HepG2 (cell line): Measurements from ENCODE around the gene E2F3. TPM values are rescaled to one million over a fixed set of nuclear protein-coding genes. Genes with fewer than 3 reads are reported as not detected.

Experiments
- ATAC-seq: fragments of 200-7000 bp; cut with Tn5 transposase; 3 replicates; pipeline ENCODE4 v1.9.1; 2020; ENCODE audit warnings: mild to moderate bottlenecking, moderate library complexity
- BruUV-seq: library from RNA; stranded (reverse); fragments of 400-500 nt; replicated peaks from 2 replicates; lab custom pipeline; 2021; lab: Mats Ljungman, UMichigan
- CTCF ChIA-PET: fragments of 300-600 bp; formaldehyde crosslinking; extraction: SDS; loops from one replicate; lab custom pipeline; 2021; ENCODE audit warnings: low total read pairs, inconsistent platforms, low intra/inter-chr PET ratio; lab: Yijun Ruan, JAX
- POLR2A ChIA-PET: fragments of 350-600 bp; sonication (Branson Sonifier 250); formaldehyde crosslinking; loops from one replicate; lab custom pipeline; 2020; ENCODE audit warnings: antibody characterized with exemption, inconsistent platforms; lab: Yijun Ruan, JAX
- DNase-seq: peaks from one replicate; pipeline ENCODE4 v3.0.0-alpha.2; 2015; ENCODE audit warnings: low spot score
- FAIRE-seq: peaks from 3 replicates; lab custom pipeline; 2011; peaks lifted over from hg19 to GRCh38; lab: Jason Lieb, UNC
- H2AFZ ChIP-seq: one replicate; pipeline ENCODE4 v1.6.1; 2011; ENCODE audit warnings: low read length, inconsistent platforms
- H3K27ac ChIP-seq: fragments of 300-600 bp; 3 replicates; pipeline ENCODE4 v1.8.0; 2011; ENCODE audit warnings: mixed run types, mild to moderate bottlenecking, mixed read lengths, low read length, inconsistent platforms; ENCODE audit not compliant: insufficient read depth; ENCODE audit errors: extremely low read length
- H3K27me3 ChIP-seq, 2 experiments: fragments of 200-600 bp in 1 of 2; 2 replicates in 1 of 2; 3 replicates in 1 of 2; pipeline versions ENCODE4 v1.6.0 to v1.8.0; 2011; ENCODE audit warnings: low read length in 2 of 2, mild to moderate bottlenecking in 2 of 2, moderate library complexity in 2 of 2, inconsistent platforms in 1 of 2; ENCODE audit not compliant: insufficient read depth in 2 of 2, control insufficient read depth in 1 of 2
- H3K36me3 ChIP-seq, 2 experiments: fragments of 200-600 bp in 1 of 2; replicated peaks in 1 of 2; 2 replicates in 1 of 2; 3 replicates in 1 of 2; pipeline versions ENCODE4 v1.5.1 to v1.8.0; 2011; ENCODE audit warnings: low read length in 2 of 2, inconsistent platforms in 1 of 2; ENCODE audit not compliant: insufficient read depth in 2 of 2, control insufficient read depth in 1 of 2
- H3K4me1 ChIP-seq: 2 replicates; pipeline ENCODE4 v1.5.1; 2012; ENCODE audit warnings: low read length, inconsistent platforms; ENCODE audit not compliant: insufficient read depth
- H3K4me2 ChIP-seq: 2 replicates; pipeline ENCODE4 v1.6.0; 2011; ENCODE audit warnings: low read depth, low read length, inconsistent platforms
- H3K4me3 ChIP-seq, 3 experiments: fragments of 200-600 bp in 1 of 3; sonication (generic), shearing (Covaris generic) in 1 of 3; replicated peaks in 1 of 3; 2 replicates each; pipeline ENCODE4 v1.5.1; 2011 to 2016; ENCODE audit warnings: low read length in 3 of 3, inconsistent platforms in 2 of 3, low read depth in 2 of 3, mild to moderate bottlenecking in 2 of 3, control low read depth in 1 of 3, mixed read lengths in 1 of 3; ENCODE audit not compliant: insufficient read depth in 1 of 3
- H3K79me2 ChIP-seq: one replicate; pipeline ENCODE4 v1.6.1; 2011; ENCODE audit warnings: low read length, inconsistent platforms; ENCODE audit not compliant: insufficient read depth
- H3K9ac ChIP-seq: 2 replicates; pipeline ENCODE4 v1.6.0; 2011; ENCODE audit warnings: mild to moderate bottlenecking, low read depth, low read length, inconsistent platforms; ENCODE audit not compliant: insufficient read depth
- H3K9me3 ChIP-seq: 2 replicates; pipeline ENCODE4 v1.5.1; 2012; ENCODE audit warnings: mild to moderate bottlenecking, low read length
- H4K20me1 ChIP-seq: 2 replicates; pipeline ENCODE4 v1.6.0; 2011; ENCODE audit warnings: inconsistent platforms, mild to moderate bottlenecking, low read length, moderate library complexity; ENCODE audit not compliant: insufficient read depth
- HDAC1 ChIP-seq: sonication (generic); formaldehyde crosslinking; IDR thresholded peaks from 2 replicates; pipeline ENCODE4 v1.5.1; 2020; ENCODE audit warnings: mild to moderate bottlenecking, missing genetic modification reagents
- KDM5A ChIP-seq: fragments of 200-600 bp; sonication (generic); IDR thresholded peaks from 2 replicates; pipeline ENCODE4 v1.7.0; 2018; ENCODE audit warnings: antibody characterized with exemption, mild to moderate bottlenecking, low read length, borderline replicate concordance
- LRRFIP1 ChIP-seq: sonication (generic); formaldehyde crosslinking; conservative IDR thresholded peaks from 2 replicates; pipeline ENCODE4 v1.4.0; 2020; ENCODE audit warnings: missing genetic modification reagents
- MIXL1 ChIP-seq: IDR thresholded peaks from 2 replicates; pipeline ENCODE4 v1.6.1; 2016
- NFKBIZ ChIP-seq: IDR thresholded peaks from 2 replicates; pipeline ENCODE4 v1.6.1; 2018; ENCODE audit warnings: missing genetic modification reagents, missing compliant biosample characterization
- NRL ChIP-seq: sonication (generic); formaldehyde crosslinking; IDR thresholded peaks from 2 replicates; pipeline ENCODE4 v1.5.0; 2020; ENCODE audit warnings: missing genetic modification reagents, mild to moderate bottlenecking, moderate library complexity, borderline replicate concordance
- TEAD2 ChIP-seq: sonication (generic); formaldehyde crosslinking; IDR thresholded peaks from 2 replicates; pipeline ENCODE4 v1.9.0; 2021; ENCODE audit warnings: missing genetic modification reagents
- ZNF367 ChIP-seq: sonication (generic); formaldehyde crosslinking; IDR thresholded peaks from 2 replicates; pipeline ENCODE4 v1.4.0; 2020; ENCODE audit warnings: missing genetic modification reagents, borderline replicate concordance
- ZNF644 ChIP-seq: IDR thresholded peaks from 2 replicates; pipeline ENCODE4 v1.6.1; 2016; ENCODE audit warnings: low read depth
- ZNF746 ChIP-seq: sonication (generic); formaldehyde crosslinking; IDR thresholded peaks from 2 replicates; pipeline ENCODE4 v1.8.0; 2022; ENCODE audit warnings: mild to moderate bottlenecking, missing genetic modification reagents
- ZNF747 ChIP-seq: sonication (generic); formaldehyde crosslinking; IDR thresholded peaks from 2 replicates; pipeline ENCODE4 v1.8.1; 2023; ENCODE audit warnings: missing genetic modification reagents, mild to moderate bottlenecking, borderline replicate concordance
- ZNF792 ChIP-seq: IDR thresholded peaks from 2 replicates; pipeline ENCODE4 v1.6.1; 2016
- WGBS: methylation state at CpG from one replicate; pipeline ENCODE4 v1.1.6; 2017; ENCODE audit warnings: low lambda C conversion rate; 5-methylcytosine and 5-hydroxymethylcytosine counted together
- in situ Hi-C: cut with HindIII; loops from 2 replicates; pipeline ENCODE4 v1.10.0; 2017; ENCODE audit warnings: low pct_unique_long_range_greater_than_20kb; ENCODE audit not compliant: extremely low pct_ligation_motif_present
- intact Hi-C: fragments of 100-400 bp; cut with micrococcal nuclease; formaldehyde crosslinking; loops from one replicate; pipeline ENCODE4 v1.10.0; 2022; ENCODE audit not compliant: unreplicated experiment
- polyA plus RNA-seq, 8 experiments: library from polyadenylated mRNA; depleted of rRNA in 3 of 8; stranded (reverse) in 7 of 8; unstranded in 1 of 8; fragments of >200 nt; fragmentation: Illumina TruSeq in 4 of 8; extraction: Trizol in 4 of 8; gene quantifications; 2 replicates each; pipeline versions ENCODE4 v1.2.1 to v1.2.3, GENCODE V29; 2011 to 2016; ENCODE audit warnings: low read depth in 4 of 8, missing spikeins in 1 of 8, mixed read lengths in 1 of 8; ENCODE audit not compliant: insufficient read depth in 1 of 8
- total RNA-seq, 5 experiments: library from RNA; depleted of rRNA; stranded (reverse); fragments of >200 nt; fragmentation: Illumina TruSeq; extraction: Trizol; gene quantifications; 2 replicates each; pipeline ENCODE4 v1.2.3, GENCODE V29; 2016; ENCODE audit warnings: low read depth in 1 of 5
- TF ChIP-seq, protein P1 (sequence below): sonication (generic); formaldehyde crosslinking; IDR thresholded peaks from 2 replicates; pipeline ENCODE4 v1.4.0; 2020; ENCODE audit warnings: mild to moderate bottlenecking, missing genetic modification reagents

The E2F3 gene
- total and polyA plus RNA-seq, 2 of the 13 experiments (the other 11 are each of a cell fraction or from before 2014, with no cell fraction given), result 8.5 to 12.7 TPM

DNA sequence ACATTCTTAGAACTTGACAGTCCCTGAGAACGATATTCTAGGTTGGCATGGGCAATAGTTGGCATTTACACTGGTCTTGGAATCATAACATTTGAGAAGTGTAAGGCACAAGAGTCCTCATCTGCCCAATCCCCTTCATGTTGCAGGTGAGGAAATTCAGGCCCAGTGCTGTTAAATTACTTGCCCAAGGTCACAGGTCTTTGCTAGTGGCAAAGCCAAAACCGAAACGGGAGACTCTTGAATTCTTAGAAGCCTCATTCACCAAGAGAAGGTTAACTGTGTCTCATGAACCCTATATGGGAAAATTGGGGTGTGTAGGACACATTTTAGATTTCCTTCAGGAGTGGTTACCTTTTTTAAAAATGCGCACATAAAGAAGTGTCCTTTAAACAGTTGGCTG, 7.2 kb downstream of the E2F3 start (continued):
- TF ChIP-seq, protein P1, sequence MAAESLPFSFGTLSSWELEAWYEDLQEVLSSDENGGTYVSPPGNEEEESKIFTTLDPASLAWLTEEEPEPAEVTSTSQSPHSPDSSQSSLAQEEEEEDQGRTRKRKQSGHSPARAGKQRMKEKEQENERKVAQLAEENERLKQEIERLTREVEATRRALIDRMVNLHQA (CRISPR knock-in tag), result no peak

DNA sequence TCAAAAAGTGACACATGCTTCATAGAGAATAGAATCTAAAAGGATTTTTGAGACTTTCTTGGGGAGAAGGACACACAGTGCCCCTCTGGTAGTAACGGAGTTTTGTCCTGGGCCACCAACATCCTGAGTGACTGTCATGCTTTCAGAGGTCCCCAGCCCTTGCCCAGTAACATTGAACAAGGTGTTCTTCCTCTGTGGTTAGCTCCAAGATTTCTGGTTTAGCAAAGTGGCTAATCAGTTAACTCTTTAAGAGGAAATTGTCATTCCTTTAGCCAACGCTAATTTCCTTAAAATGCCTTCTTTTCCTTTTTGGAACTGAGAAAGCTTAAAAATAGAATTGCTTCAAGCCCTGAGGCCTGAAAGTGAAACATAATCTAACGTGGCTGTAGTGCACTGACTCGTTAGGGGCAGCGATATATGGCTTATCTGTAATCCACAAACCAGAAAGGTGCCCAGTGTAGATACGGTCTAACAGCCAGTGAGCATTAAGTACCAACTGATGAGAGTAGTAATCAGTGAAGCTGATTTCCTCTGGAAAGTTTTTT, 7.8 kb downstream of the E2F3 start:
- no peak overlapping the region for H3K4me3 ChIP-seq
- H3K9ac ChIP-seq, result no peak overlapping the region
- TF ChIP-seq KDM5A, result no peak
- no peak for TF ChIP-seq ZNF792
- TF ChIP-seq ZNF367 (CRISPR knock-in tag), result no peak
- no peak for TF ChIP-seq TEAD2 (CRISPR knock-in tag)
- TF ChIP-seq ZNF747 (CRISPR knock-in tag), result no peak
- TF ChIP-seq NFKBIZ (CRISPR knock-in tag), result no peak
- TF ChIP-seq LRRFIP1 (CRISPR knock-in tag), result no peak
- TF ChIP-seq HDAC1 (CRISPR knock-in tag), result no peak
- TF ChIP-seq ZNF746 (CRISPR knock-in tag), result no peak
- no peak for TF ChIP-seq MIXL1 (CRISPR knock-in tag)
- no peak for TF ChIP-seq NRL (CRISPR knock-in tag)
- no peak for TF ChIP-seq ZNF644 (CRISPR knock-in tag)
- TF ChIP-seq, all 625 proteins: peak for 0
- BruUV-seq, result no TSS peak
- no peaks in the 10 kb centered on the region for H3K9me3 ChIP-seq
- H3K27ac ChIP-seq, result no peak overlapping the region
- H3K79me2 ChIP-seq, result peaks cover 99% of the 10 kb centered on the region
- ChIA-PET CTCF (no interaction called here), POLR2A (no interaction called here)
- ATAC-seq (no peak), DNase-seq (no peak), FAIRE-seq (no peak)
- no peaks in the 10 kb centered on the region for H3K27me3 ChIP-seq
- intact Hi-C loops, result loop anchor here (10.0 kb wide), 1 partner anchor 605 kb away; no protein-coding TSS in a partner anchor
- H3K4me1 ChIP-seq, result peaks cover 18% of the 10 kb centered on the region; the same call in 1 of the 2 replicates
- no peak overlapping the region for H2AFZ ChIP-seq
- peaks cover 2 to 35% of the 10 kb centered on the region in 2 experiments; a peak in 3 of 5 replicates for H3K36me3 ChIP-seq
- 97% methylated on average over 6 of the region's 6 CpGs for WGBS
- in situ Hi-C loops, result no loop called here
- H4K20me1 ChIP-seq, result peaks cover 8% of the 10 kb centered on the region
- H3K4me2 ChIP-seq, result no peak overlapping the region
